Measurements from ENCODE around the gene GAB2. TPM values are rescaled to one million over a fixed set of nuclear protein-coding genes. Genes with fewer than 3 reads are reported as not detected.
A peak's percentile ranks its signal among the peaks of the same experiment; 100 is the strongest.

The GAB2 gene
- polyA plus RNA-seq, 3 donors, result 2.8 to 39.4 (median 4.4) TPM

DNA sequence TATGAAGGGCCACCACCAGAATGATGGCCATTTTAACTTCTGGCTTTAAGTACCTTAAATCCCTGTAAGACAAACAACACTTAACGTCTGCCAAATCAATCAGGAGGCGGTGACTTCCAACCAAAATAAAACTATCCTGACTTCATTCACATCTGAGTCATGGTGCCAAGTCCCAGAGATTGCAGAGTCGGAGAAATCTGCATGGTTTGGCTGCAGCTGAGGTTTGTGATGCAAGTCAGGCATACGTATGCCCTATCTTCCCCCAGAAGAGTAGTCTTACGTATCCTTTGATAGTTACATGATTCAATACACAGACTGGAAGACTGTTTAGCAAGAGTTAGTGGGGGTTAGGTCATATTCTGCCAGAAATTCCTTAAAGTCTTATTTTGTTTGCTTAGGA, 1.7 kb upstream of the GAB2 start:
- Histone ChIP-seq H3K4me2 (replicated peaks; ENCODE audit: extremely low read depth, low read length, poor library complexity, severe bottlenecking) (peak overlapping the region; percentile 84), H3K27me3 (ENCODE audit: control insufficient read depth in 2 of 2, insufficient read depth in 2 of 2, low read length in 2 of 2) (no peaks in the 10 kb centered on the region), H3K79me2 (ENCODE audit: insufficient read depth, low read length) (peaks cover 40% of the 10 kb centered on the region), H3K9ac (ENCODE audit: insufficient read depth, low read length, poor library complexity, severe bottlenecking) (peak overlapping the region; percentile 98), H4K20me1 (ENCODE audit: insufficient read depth, low read length) (peaks cover 14% of the 10 kb centered on the region), H3K27ac (ENCODE audit: low read depth in 1 of 2, low read length in 2 of 2) (peak overlapping the region; percentile 29 to 98), H3K36me3 (replicated peaks in 1 of 2; ENCODE audit: control insufficient read depth in 1 of 2, insufficient read depth in 2 of 2, low read length in 2 of 2) (no peaks in the 10 kb centered on the region), H2AFZ (ENCODE audit: insufficient read depth, low read depth, low read length, poor library complexity, severe bottlenecking) (no peak overlapping the region), H3K4me3 (replicated peaks in 1 of 3; ENCODE audit: low read depth in 2 of 3, low read length in 3 of 3) (peak overlapping the region in 1 of 3 experiments; percentile 87), H3K9me3 (replicated peaks in 1 of 2; ENCODE audit: control insufficient read depth in 1 of 2, insufficient read depth in 1 of 2, low read length in 2 of 2) (no peaks in the 10 kb centered on the region), H3K4me1 (ENCODE audit: control insufficient read depth in 1 of 2, insufficient read depth in 2 of 2, low read length in 2 of 2) (peaks cover 69 to 87% of the 10 kb centered on the region in 2 donors)
- H3K4me1 Mint-ChIP-seq, result peaks cover 73% of the 10 kb centered on the region
- H3K27ac Mint-ChIP-seq, result peak overlapping the region; percentile 92 to 97 (median 96)
- peaks cover 0 to 8% (median 2%) of the 10 kb centered on the region in 3 donors for H3K27me3 Mint-ChIP-seq (ENCODE audit: low read depth in 3 of 3)
- H3K36me3 Mint-ChIP-seq, result peaks cover 10 to 15% of the 10 kb centered on the region in 2 donors
- intact Hi-C loops (cut with micrococcal nuclease), result loop anchor here in 1 of 2 donors (5.0 kb wide), 1 partner anchor 127 kb away; no protein-coding TSS in a partner anchor
- H3K9me3 Mint-ChIP-seq, result peaks cover 0 to 2% (median 0%) of the 10 kb centered on the region in 7 donors
- TF ChIP-seq, protein P1, sequence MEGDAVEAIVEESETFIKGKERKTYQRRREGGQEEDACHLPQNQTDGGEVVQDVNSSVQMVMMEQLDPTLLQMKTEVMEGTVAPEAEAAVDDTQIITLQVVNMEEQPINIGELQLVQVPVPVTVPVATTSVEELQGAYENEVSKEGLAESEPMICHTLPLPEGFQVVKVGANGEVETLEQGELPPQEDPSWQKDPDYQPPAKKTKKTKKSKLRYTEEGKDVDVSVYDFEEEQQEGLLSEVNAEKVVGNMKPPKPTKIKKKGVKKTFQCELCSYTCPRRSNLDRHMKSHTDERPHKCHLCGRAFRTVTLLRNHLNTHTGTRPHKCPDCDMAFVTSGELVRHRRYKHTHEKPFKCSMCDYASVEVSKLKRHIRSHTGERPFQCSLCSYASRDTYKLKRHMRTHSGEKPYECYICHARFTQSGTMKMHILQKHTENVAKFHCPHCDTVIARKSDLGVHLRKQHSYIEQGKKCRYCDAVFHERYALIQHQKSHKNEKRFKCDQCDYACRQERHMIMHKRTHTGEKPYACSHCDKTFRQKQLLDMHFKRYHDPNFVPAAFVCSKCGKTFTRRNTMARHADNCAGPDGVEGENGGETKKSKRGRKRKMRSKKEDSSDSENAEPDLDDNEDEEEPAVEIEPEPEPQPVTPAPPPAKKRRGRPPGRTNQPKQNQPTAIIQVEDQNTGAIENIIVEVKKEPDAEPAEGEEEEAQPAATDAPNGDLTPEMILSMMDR (IDR thresholded peaks at IDR 0.05), result no peak
- WGBS (ENCODE audit: insufficient coverage), result no CpG with 5 or more reads among the region's 5 CpGs
- peak overlapping the region; percentile 88 to 89 for H3K4me3 Mint-ChIP-seq
- DNase-seq, result peak; percentile 93 to 98 (median 94)

DNA sequence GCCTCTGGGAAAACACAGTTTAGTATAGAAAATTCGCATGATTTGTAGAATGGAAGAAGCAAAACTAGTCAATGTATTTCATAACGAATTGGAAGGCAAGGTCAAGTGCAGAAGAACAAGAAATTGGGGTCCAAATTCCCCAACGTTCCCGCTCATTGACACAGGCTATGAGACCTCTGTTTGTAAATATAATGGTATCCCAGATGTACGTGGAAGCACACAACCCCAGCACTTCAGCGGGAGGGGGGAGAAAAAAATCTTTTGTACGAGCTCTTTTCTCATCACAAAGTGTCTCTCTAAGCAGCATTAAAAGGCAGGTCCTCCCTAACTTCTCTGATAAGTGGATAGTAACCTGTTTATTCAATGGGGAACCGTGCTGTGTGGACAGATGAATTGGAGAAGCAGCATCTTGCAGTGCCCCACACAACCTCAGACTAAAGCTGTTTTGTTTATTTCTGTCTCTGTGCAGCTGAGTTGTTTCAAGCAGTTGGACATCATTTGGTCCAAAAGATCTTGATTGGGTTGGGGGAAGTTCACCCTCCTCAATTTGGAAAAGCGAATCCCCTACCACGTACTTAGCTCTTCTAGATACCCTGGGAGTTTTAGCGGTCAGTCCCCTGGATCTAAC, 1.1 kb upstream of the GAB2 start:
- Histone ChIP-seq H3K79me2 (ENCODE audit: insufficient read depth, low read length) (peaks cover 47% of the 10 kb centered on the region), H3K4me3 (replicated peaks in 1 of 3; ENCODE audit: low read depth in 2 of 3, low read length in 3 of 3) (peak overlapping the region; percentile 69 to 87 (median 71)), H4K20me1 (ENCODE audit: insufficient read depth, low read length) (peaks cover 20% of the 10 kb centered on the region), H2AFZ (ENCODE audit: insufficient read depth, low read depth, low read length, poor library complexity, severe bottlenecking) (no peak overlapping the region), H3K36me3 (replicated peaks in 1 of 2; ENCODE audit: control insufficient read depth in 1 of 2, insufficient read depth in 2 of 2, low read length in 2 of 2) (no peaks in the 10 kb centered on the region), H3K9me3 (replicated peaks in 1 of 2; ENCODE audit: control insufficient read depth in 1 of 2, insufficient read depth in 1 of 2, low read length in 2 of 2) (no peaks in the 10 kb centered on the region), H3K4me1 (ENCODE audit: control insufficient read depth in 1 of 2, insufficient read depth in 2 of 2, low read length in 2 of 2) (peaks cover 70 to 87% of the 10 kb centered on the region in 2 donors), H3K4me2 (replicated peaks; ENCODE audit: extremely low read depth, low read length, poor library complexity, severe bottlenecking) (peak overlapping the region; percentile 84), H3K27me3 (ENCODE audit: control insufficient read depth in 2 of 2, insufficient read depth in 2 of 2, low read length in 2 of 2) (no peaks in the 10 kb centered on the region), H3K27ac (ENCODE audit: low read depth in 1 of 2, low read length in 2 of 2) (peak overlapping the region; percentile 76 to 98), H3K9ac (ENCODE audit: insufficient read depth, low read length, poor library complexity, severe bottlenecking) (peak overlapping the region; percentile 98)
- Mint-ChIP-seq H3K27ac (peak overlapping the region; percentile 92 to 97 (median 96)), H3K27me3 (ENCODE audit: low read depth in 3 of 3) (peaks cover 0 to 8% (median 0%) of the 10 kb centered on the region in 3 donors), H3K4me3 (peak overlapping the region; percentile 88 to 89), H3K36me3 (peaks cover 10 to 13% of the 10 kb centered on the region in 2 donors), H3K9me3 (no peaks in the 10 kb centered on the region), H3K4me1 (peaks cover 74% of the 10 kb centered on the region)
- intact Hi-C loops (cut with micrococcal nuclease), result loop anchor here in 1 of 2 donors (5.0 kb wide), 1 partner anchor 126 kb away; no protein-coding TSS in a partner anchor
- 0% methylated on average over 1 of the region's 11 CpGs for WGBS (ENCODE audit: insufficient coverage)
- TF ChIP-seq, protein P1 (IDR thresholded peaks at IDR 0.05), result no peak
- DNase-seq, result peak in 1 of 3 donors; percentile 41

Data from CD14-positive monocyte (primary cell).